CD14-positive monocyte (primary cell): ENCODE results near the gene LAG3. TPM values are rescaled to one million over a fixed set of nuclear protein-coding genes. Genes with fewer than 3 reads are reported as not detected.

Source experiments
- DNase-seq, 3 donors: peaks; one replicate each; pipeline ENCODE4 v3.0.0-alpha.2; 2011 to 2022
- H2AFZ ChIP-seq: 2 replicates; pipeline ENCODE4 v1.6.0; 2012; ENCODE audit warnings: mild to moderate bottlenecking, low read depth, low read length, inconsistent platforms; ENCODE audit not compliant: insufficient read depth, poor library complexity, severe bottlenecking
- H3K27ac ChIP-seq, 2 donors: 1 replicate in 1 of 2; 2 replicates in 1 of 2; pipeline ENCODE4 v1.5.1; 2012 to 2013; ENCODE audit warnings: low read length in 2 of 2, control low read depth in 1 of 2, inconsistent platforms in 1 of 2, low read depth in 1 of 2, mild to moderate bottlenecking in 1 of 2
- H3K27me3 ChIP-seq, 2 donors: one replicate each; pipeline versions ENCODE4 v1.6.0 to v1.6.1; 2011 to 2013; ENCODE audit warnings: low read length in 2 of 2; ENCODE audit not compliant: control insufficient read depth in 2 of 2, insufficient read depth in 2 of 2
- H3K36me3 ChIP-seq, 2 donors: replicated peaks in 1 of 2; 1 replicate in 1 of 2; 2 replicates in 1 of 2; pipeline versions ENCODE4 v1.5.1 to v1.6.1; 2012 to 2013; ENCODE audit warnings: low read length in 2 of 2, control low read depth in 1 of 2, inconsistent platforms in 1 of 2, mild to moderate bottlenecking in 1 of 2; ENCODE audit not compliant: insufficient read depth in 2 of 2, control insufficient read depth in 1 of 2
- H3K4me1 ChIP-seq, 2 donors: 1 replicate in 1 of 2; 2 replicates in 1 of 2; pipeline versions ENCODE4 v1.5.1 to v1.6.1; 2012 to 2013; ENCODE audit warnings: low read length in 2 of 2, control low read depth in 1 of 2, inconsistent platforms in 1 of 2, mild to moderate bottlenecking in 1 of 2, moderate library complexity in 1 of 2; ENCODE audit not compliant: insufficient read depth in 2 of 2, control insufficient read depth in 1 of 2
- H3K4me2 ChIP-seq: replicated peaks from 2 replicates; pipeline ENCODE3; 2012; ENCODE audit warnings: low read length, moderate library complexity, mild to moderate bottlenecking; ENCODE audit not compliant: poor library complexity, severe bottlenecking; ENCODE audit errors: extremely low read depth
- H3K4me3 ChIP-seq, 3 experiments: fragments of 200-600 bp in 1 of 3; sonication (generic) in 1 of 3; replicated peaks in 1 of 3; 1 replicate in 2 of 3; 2 replicates in 1 of 3; pipeline ENCODE4 v1.5.1; 2011 to 2013; ENCODE audit warnings: low read length in 3 of 3, mild to moderate bottlenecking in 3 of 3, control low read depth in 2 of 3, low read depth in 2 of 3, inconsistent platforms in 1 of 3, moderate library complexity in 1 of 3
- H3K79me2 ChIP-seq: 2 replicates; pipeline ENCODE4 v1.6.0; 2012; ENCODE audit warnings: mild to moderate bottlenecking, control low read depth, inconsistent platforms, low read length, moderate library complexity; ENCODE audit not compliant: insufficient read depth
- H3K9ac ChIP-seq: 2 replicates; pipeline ENCODE4 v1.6.0; 2017; ENCODE audit warnings: low read length, mild to moderate bottlenecking; ENCODE audit not compliant: insufficient read depth, poor library complexity, severe bottlenecking
- H3K9me3 ChIP-seq, 2 donors: replicated peaks in 1 of 2; 1 replicate in 1 of 2; 2 replicates in 1 of 2; pipeline versions ENCODE4 v1.5.1 to v1.6.1; 2012 to 2013; ENCODE audit warnings: low read length in 2 of 2, control low read depth in 1 of 2; ENCODE audit not compliant: control insufficient read depth in 1 of 2, insufficient read depth in 1 of 2
- H4K20me1 ChIP-seq: 2 replicates; pipeline ENCODE4 v1.6.0; 2012; ENCODE audit warnings: mild to moderate bottlenecking, low read length, control low read depth, moderate library complexity; ENCODE audit not compliant: insufficient read depth
- H3K27ac Mint-ChIP-seq, 7 donors: one replicate each; pipeline ENCODE4 v1.8.0; 2020; ENCODE audit warnings: mild to moderate bottlenecking in 7 of 7, mixed read lengths in 7 of 7, moderate library complexity in 6 of 7, inconsistent platforms in 2 of 7
- H3K27me3 Mint-ChIP-seq, 3 donors: one replicate each; pipeline ENCODE4 v1.8.0; 2021 to 2022; ENCODE audit warnings: low read depth in 3 of 3, mild to moderate bottlenecking in 3 of 3, mixed read lengths in 3 of 3, moderate library complexity in 3 of 3, inconsistent platforms in 1 of 3
- H3K36me3 Mint-ChIP-seq, 2 donors: one replicate each; pipeline ENCODE4 v1.8.0; 2020; ENCODE audit warnings: mixed read lengths in 2 of 2, inconsistent platforms in 1 of 2, mild to moderate bottlenecking in 1 of 2
- H3K4me1 Mint-ChIP-seq: one replicate; pipeline ENCODE4 v1.8.0; 2020; ENCODE audit warnings: mild to moderate bottlenecking, mixed read lengths
- H3K4me3 Mint-ChIP-seq, 2 donors: one replicate each; pipeline ENCODE4 v1.8.0; 2020; ENCODE audit warnings: mild to moderate bottlenecking in 2 of 2, mixed read lengths in 2 of 2, moderate library complexity in 1 of 2
- H3K9me3 Mint-ChIP-seq, 7 donors: one replicate each; pipeline ENCODE4 v1.8.0; 2020 to 2022; ENCODE audit warnings: mixed read lengths in 7 of 7, mild to moderate bottlenecking in 6 of 7, moderate library complexity in 6 of 7, inconsistent platforms in 2 of 7
- CTCF ChIP-seq: fragments of 200-600 bp; IDR thresholded peaks from one replicate; pipeline ENCODE4 v1.8.0; 2022; ENCODE audit warnings: antibody characterized with exemption, mild to moderate bottlenecking
- WGBS: methylation state at CpG from one replicate; pipeline ENCODE4 v1.1.5; 2013; ENCODE audit warnings: missing lambda C conversion rate; ENCODE audit not compliant: insufficient coverage; 5-methylcytosine and 5-hydroxymethylcytosine counted together
- intact Hi-C, 2 donors: fragments of 100-400 bp; cut with micrococcal nuclease; formaldehyde crosslinking; loops; one replicate each; pipeline versions ENCODE4 v1.15.0 to v1.15.1; 2023
- polyA plus RNA-seq, 3 donors: library from polyadenylated mRNA; depleted of rRNA in 1 of 3; unstranded in 2 of 3; stranded (reverse) in 1 of 3; fragments of 300-500 nt in 2 of 3; fragments of >200 nt in 1 of 3; fragmentation: Illumina TruSeq in 2 of 3; gene quantifications; 1 replicate in 2 of 3; 2 replicates in 1 of 3; pipeline ENCODE4 v1.2.3, GENCODE V29; 2012 to 2021

Gene LAG3
- polyA plus RNA-seq, 3 donors, result 0.04 TPM; not detected in 2

- H3K9me3 ChIP-seq, result no peaks in the 10 kb centered on the region
- H3K27me3 ChIP-seq, result no peaks in the 10 kb centered on the region
- no peak for TF ChIP-seq CTCF
- H3K4me1 ChIP-seq, result peaks cover 20 to 23% of the 10 kb centered on the region in 2 donors
- intact Hi-C loops, result no loop called here
- H3K4me2 ChIP-seq, result peak overlapping the region; percentile 36
- 27% methylated on average over 3 of the region's 13 CpGs for WGBS
- peaks cover 0 to 2% (median 0%) of the 10 kb centered on the region in 7 donors for H3K9me3 Mint-ChIP-seq
- H2AFZ ChIP-seq, result peak overlapping the region; percentile 37
- peaks cover 38 to 45% of the 10 kb centered on the region in 2 donors for H3K36me3 ChIP-seq
- H3K27me3 Mint-ChIP-seq, result peaks cover 0 to 4% (median 0%) of the 10 kb centered on the region in 3 donors
- H3K36me3 Mint-ChIP-seq, result peaks cover 52% of the 10 kb centered on the region in 2 donors
- no peaks in the 10 kb centered on the region for H4K20me1 ChIP-seq
- peak overlapping the region; percentile 94 to 99 (median 98) for H3K27ac Mint-ChIP-seq
- H3K9ac ChIP-seq, result peak overlapping the region; percentile 39
- DNase-seq, result peak; percentile 90 to 97 (median 96)
- H3K4me1 Mint-ChIP-seq, result peaks cover 24% of the 10 kb centered on the region
- H3K4me3 ChIP-seq, result peak overlapping the region in 1 of 3 experiments; percentile 29
- peak overlapping the region; percentile 90 to 91 for H3K27ac ChIP-seq
- peak overlapping the region; percentile 31 to 72 for H3K4me3 Mint-ChIP-seq
- no peaks in the 10 kb centered on the region for H3K79me2 ChIP-seq
These were observed 26.4 kb upstream of the LAG3 start for GRCh38 chr12:6745741-6746525.

GRCh38 chr12:6747216-6747615, 25.1 kb upstream of the LAG3 start:
- no peaks in the 10 kb centered on the region for H3K27me3 ChIP-seq
- peaks cover 0 to 2% (median 0%) of the 10 kb centered on the region in 7 donors for H3K9me3 Mint-ChIP-seq
- 100% methylated on average over 2 of the region's 4 CpGs for WGBS
- no peaks in the 10 kb centered on the region for H4K20me1 ChIP-seq
- peaks cover 45 to 56% of the 10 kb centered on the region in 2 donors for H3K36me3 ChIP-seq
- H3K79me2 ChIP-seq, result peaks cover 7% of the 10 kb centered on the region
- no peak overlapping the region for H3K9ac ChIP-seq
- H3K9me3 ChIP-seq, result no peaks in the 10 kb centered on the region
- no peak overlapping the region for H3K4me3 ChIP-seq
- H2AFZ ChIP-seq, result no peak overlapping the region
- peaks cover 26 to 29% of the 10 kb centered on the region in 2 donors for H3K4me1 ChIP-seq
- intact Hi-C loops, result no loop called here
- peaks cover 63% of the 10 kb centered on the region in 2 donors for H3K36me3 Mint-ChIP-seq
- H3K4me1 Mint-ChIP-seq, result peaks cover 32% of the 10 kb centered on the region
- H3K4me2 ChIP-seq, result no peak overlapping the region
- no peak for TF ChIP-seq CTCF
- no peak overlapping the region for H3K4me3 Mint-ChIP-seq
- peak overlapping the region in 1 of 2 donors; percentile 39 for H3K27ac ChIP-seq
- peak overlapping the region in 6 of 7 donors; percentile 26 to 99 (median 96) for H3K27ac Mint-ChIP-seq
- no peak for DNase-seq
- peaks cover 0 to under 1% (median 0%) of the 10 kb centered on the region in 3 donors for H3K27me3 Mint-ChIP-seq
